Measurements from ENCODE around the gene FAM228B.

Gene FAM228B

DNA sequence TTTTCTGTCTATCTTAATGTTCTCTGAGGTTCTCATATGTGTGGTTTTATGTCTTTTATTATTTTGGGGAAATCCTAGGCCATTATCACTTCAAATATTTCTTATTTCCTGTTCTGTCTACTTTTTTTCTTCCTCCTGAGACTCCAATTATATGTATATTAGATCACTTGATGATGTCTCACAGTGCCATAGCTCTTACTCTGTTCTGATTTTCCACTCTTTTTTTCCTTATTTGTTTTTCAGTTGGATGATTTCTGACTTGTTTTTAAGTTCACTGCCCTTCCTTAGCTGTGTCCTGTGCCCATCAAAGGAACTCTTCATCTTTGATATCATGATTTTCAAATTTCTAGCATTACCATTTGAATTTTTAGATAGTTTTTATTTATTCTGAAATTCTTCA lies 24.1 kb downstream of the FAM228B start:
- Histone ChIP-seq H3K4me1 (ENCODE audit: control insufficient read depth in 5 of 5, insufficient read depth in 5 of 5, low read length in 5 of 5) (no peaks in the 10 kb centered on the region), H3K4me3 (ENCODE audit: low read depth in 1 of 5, low read length in 5 of 5) (no peak overlapping the region), H3K9ac (ENCODE audit: low read length in 5 of 5) (no peak overlapping the region), H3K27me3 (ENCODE audit: control insufficient read depth in 5 of 5, insufficient read depth in 4 of 5, low read length in 5 of 5) (no peaks in the 10 kb centered on the region), H3K36me3 (ENCODE audit: control insufficient read depth in 5 of 5, insufficient read depth in 5 of 5, low read length in 5 of 5) (peaks cover 19 to 25% (median 22%) of the 10 kb centered on the region in 5 donors), H3K27ac (ENCODE audit: low read depth, low read length) (no peak overlapping the region), H3K9me3 (ENCODE audit: control insufficient read depth in 5 of 5, low read length in 5 of 5) (peaks cover 5 to 17% (median 10%) of the 10 kb centered on the region in 5 donors)

GRCh38 chr2:24152413-24153197 lies 29.3 kb downstream of the FAM228B start:
- no peak overlapping the region for H3K27ac ChIP-seq (ENCODE audit: low read depth, low read length)
- H3K9me3 ChIP-seq (ENCODE audit: control insufficient read depth in 5 of 5, low read length in 5 of 5), result peaks cover 2 to 6% (median 6%) of the 10 kb centered on the region in 5 donors
- H3K4me1 ChIP-seq (ENCODE audit: control insufficient read depth in 5 of 5, insufficient read depth in 5 of 5, low read length in 5 of 5), result peaks cover 0 to 8% (median 0%) of the 10 kb centered on the region in 5 donors
- H3K9ac ChIP-seq (ENCODE audit: low read length in 5 of 5), result no peak overlapping the region
- no peak overlapping the region for H3K4me3 ChIP-seq (ENCODE audit: low read depth in 1 of 5, low read length in 5 of 5)
- H3K36me3 ChIP-seq (ENCODE audit: control insufficient read depth in 5 of 5, insufficient read depth in 5 of 5, low read length in 5 of 5), result peaks cover 15 to 26% (median 23%) of the 10 kb centered on the region in 5 donors
- no peaks in the 10 kb centered on the region for H3K27me3 ChIP-seq (ENCODE audit: control insufficient read depth in 5 of 5, insufficient read depth in 4 of 5, low read length in 5 of 5)

DNA sequence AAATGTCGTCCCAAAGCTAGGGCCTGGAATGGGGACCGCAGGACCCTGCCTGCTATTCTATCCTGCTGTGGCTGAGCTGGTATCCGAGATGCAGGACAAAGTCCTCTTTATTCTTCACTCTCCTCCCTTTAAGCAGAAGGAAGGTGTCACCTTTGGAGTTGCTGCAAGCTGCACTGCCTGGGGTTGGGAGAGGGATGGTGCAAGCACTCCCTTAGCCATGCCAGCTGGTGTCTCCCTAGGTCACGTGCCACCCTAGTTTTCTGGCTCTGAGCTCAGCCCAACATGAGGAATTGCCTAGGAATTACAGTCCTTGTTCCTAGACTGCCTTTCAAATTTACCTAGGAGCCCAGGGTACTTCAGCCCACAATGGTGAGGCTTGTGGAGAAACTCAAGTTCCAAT lies 30.2 kb downstream of the FAM228B start:
- no peak overlapping the region for H3K4me3 ChIP-seq (ENCODE audit: low read depth in 1 of 5, low read length in 5 of 5)
- no peak overlapping the region for H3K9ac ChIP-seq (ENCODE audit: low read length in 5 of 5)
- H3K4me1 ChIP-seq (ENCODE audit: control insufficient read depth in 5 of 5, insufficient read depth in 5 of 5, low read length in 5 of 5), result peaks cover 0 to 8% (median 0%) of the 10 kb centered on the region in 5 donors
- peaks cover 14 to 24% (median 18%) of the 10 kb centered on the region in 5 donors for H3K36me3 ChIP-seq (ENCODE audit: control insufficient read depth in 5 of 5, insufficient read depth in 5 of 5, low read length in 5 of 5)
- no peaks in the 10 kb centered on the region for H3K27me3 ChIP-seq (ENCODE audit: control insufficient read depth in 5 of 5, insufficient read depth in 4 of 5, low read length in 5 of 5)
- no peaks in the 10 kb centered on the region for H3K9me3 ChIP-seq (ENCODE audit: control insufficient read depth in 5 of 5, low read length in 5 of 5)
- H3K27ac ChIP-seq (ENCODE audit: low read depth, low read length), result no peak overlapping the region

- no peak overlapping the region for H3K27ac ChIP-seq (ENCODE audit: low read depth, low read length)
- no peak overlapping the region for H3K4me3 ChIP-seq (ENCODE audit: low read depth in 1 of 5, low read length in 5 of 5)
- H3K9me3 ChIP-seq (ENCODE audit: control insufficient read depth in 5 of 5, low read length in 5 of 5), result peaks cover 0 to 3% (median 0%) of the 10 kb centered on the region in 5 donors
- no peaks in the 10 kb centered on the region for H3K27me3 ChIP-seq (ENCODE audit: control insufficient read depth in 5 of 5, insufficient read depth in 4 of 5, low read length in 5 of 5)
- H3K36me3 ChIP-seq (ENCODE audit: control insufficient read depth in 5 of 5, insufficient read depth in 5 of 5, low read length in 5 of 5), result peaks cover 8 to 24% (median 21%) of the 10 kb centered on the region in 5 donors
- peaks cover 0 to 7% (median 0%) of the 10 kb centered on the region in 5 donors for H3K4me1 ChIP-seq (ENCODE audit: control insufficient read depth in 5 of 5, insufficient read depth in 5 of 5, low read length in 5 of 5)
- H3K9ac ChIP-seq (ENCODE audit: low read length in 5 of 5), result no peak overlapping the region
Observed at GRCh38 chr2:24158131-24158530, 34.9 kb downstream of the FAM228B start.

- Histone ChIP-seq H3K4me1 (ENCODE audit: control insufficient read depth in 5 of 5, insufficient read depth in 5 of 5, low read length in 5 of 5) (no peaks in the 10 kb centered on the region), H3K4me3 (ENCODE audit: low read depth in 1 of 5, low read length in 5 of 5) (no peak overlapping the region), H3K9me3 (ENCODE audit: control insufficient read depth in 5 of 5, low read length in 5 of 5) (peaks cover 0 to 3% (median 0%) of the 10 kb centered on the region in 5 donors), H3K9ac (ENCODE audit: low read length in 5 of 5) (no peak overlapping the region), H3K27me3 (ENCODE audit: control insufficient read depth in 5 of 5, insufficient read depth in 4 of 5, low read length in 5 of 5) (no peaks in the 10 kb centered on the region), H3K27ac (ENCODE audit: low read depth, low read length) (no peak overlapping the region), H3K36me3 (ENCODE audit: control insufficient read depth in 5 of 5, insufficient read depth in 5 of 5, low read length in 5 of 5) (peaks cover 2 to 24% (median 12%) of the 10 kb centered on the region in 5 donors)
Observed at GRCh38 chr2:24159708-24160107, 36.4 kb downstream of the FAM228B start.

DNA sequence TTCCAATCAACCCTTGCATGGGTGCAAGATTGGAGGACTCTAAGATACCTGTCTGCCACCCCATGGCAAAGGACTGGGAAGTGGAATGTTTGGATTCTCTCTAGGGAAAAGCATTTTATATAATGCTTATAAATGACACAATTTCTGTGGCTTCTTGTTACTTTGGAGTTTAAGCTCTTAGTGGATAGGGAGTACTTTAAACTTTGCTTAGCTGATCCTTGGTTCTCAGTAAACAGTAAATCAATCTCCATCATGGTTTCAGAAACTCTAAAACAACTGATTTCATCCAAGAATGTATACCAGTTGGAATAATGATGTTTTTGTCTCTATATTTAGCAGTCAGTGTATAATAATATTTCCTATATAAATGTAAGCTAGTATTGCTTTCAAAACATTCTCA lies 37.5 kb downstream of the FAM228B start:
- no peak overlapping the region for H3K4me3 ChIP-seq (ENCODE audit: low read depth in 1 of 5, low read length in 5 of 5)
- no peaks in the 10 kb centered on the region for H3K27me3 ChIP-seq (ENCODE audit: control insufficient read depth in 5 of 5, insufficient read depth in 4 of 5, low read length in 5 of 5)
- no peak overlapping the region for H3K9ac ChIP-seq (ENCODE audit: low read length in 5 of 5)
- no peak overlapping the region for H3K27ac ChIP-seq (ENCODE audit: low read depth, low read length)
- H3K4me1 ChIP-seq (ENCODE audit: control insufficient read depth in 5 of 5, insufficient read depth in 5 of 5, low read length in 5 of 5), result no peaks in the 10 kb centered on the region
- H3K9me3 ChIP-seq (ENCODE audit: control insufficient read depth in 5 of 5, low read length in 5 of 5), result peaks cover 0 to 3% (median 0%) of the 10 kb centered on the region in 5 donors
- H3K36me3 ChIP-seq (ENCODE audit: control insufficient read depth in 5 of 5, insufficient read depth in 5 of 5, low read length in 5 of 5), result peaks cover 2 to 24% (median 12%) of the 10 kb centered on the region in 5 donors

GRCh38 chr2:24162494-24162893 lies 39.2 kb downstream of the FAM228B start:
- Histone ChIP-seq H3K27me3 (ENCODE audit: control insufficient read depth in 5 of 5, insufficient read depth in 4 of 5, low read length in 5 of 5) (no peaks in the 10 kb centered on the region), H3K27ac (ENCODE audit: low read depth, low read length) (no peak overlapping the region), H3K36me3 (ENCODE audit: control insufficient read depth in 5 of 5, insufficient read depth in 5 of 5, low read length in 5 of 5) (peaks cover 2 to 24% (median 12%) of the 10 kb centered on the region in 5 donors), H3K4me1 (ENCODE audit: control insufficient read depth in 5 of 5, insufficient read depth in 5 of 5, low read length in 5 of 5) (no peaks in the 10 kb centered on the region), H3K9me3 (ENCODE audit: control insufficient read depth in 5 of 5, low read length in 5 of 5) (peaks cover 0 to 3% (median 0%) of the 10 kb centered on the region in 5 donors), H3K9ac (ENCODE audit: low read length in 5 of 5) (no peak overlapping the region), H3K4me3 (ENCODE audit: low read depth in 1 of 5, low read length in 5 of 5) (no peak overlapping the region)

GRCh38 chr2:24163186-24163585 lies 39.9 kb downstream of the FAM228B start:
- H3K27ac ChIP-seq (ENCODE audit: low read depth, low read length), result no peak overlapping the region
- H3K9me3 ChIP-seq (ENCODE audit: control insufficient read depth in 5 of 5, low read length in 5 of 5), result peaks cover 0 to 3% (median 0%) of the 10 kb centered on the region in 5 donors
- no peak overlapping the region for H3K4me3 ChIP-seq (ENCODE audit: low read depth in 1 of 5, low read length in 5 of 5)
- H3K36me3 ChIP-seq (ENCODE audit: control insufficient read depth in 5 of 5, insufficient read depth in 5 of 5, low read length in 5 of 5), result peaks cover 2 to 18% (median 9%) of the 10 kb centered on the region in 5 donors
- no peaks in the 10 kb centered on the region for H3K4me1 ChIP-seq (ENCODE audit: control insufficient read depth in 5 of 5, insufficient read depth in 5 of 5, low read length in 5 of 5)
- no peak overlapping the region for H3K9ac ChIP-seq (ENCODE audit: low read length in 5 of 5)
- H3K27me3 ChIP-seq (ENCODE audit: control insufficient read depth in 5 of 5, insufficient read depth in 4 of 5, low read length in 5 of 5), result no peaks in the 10 kb centered on the region

DNA sequence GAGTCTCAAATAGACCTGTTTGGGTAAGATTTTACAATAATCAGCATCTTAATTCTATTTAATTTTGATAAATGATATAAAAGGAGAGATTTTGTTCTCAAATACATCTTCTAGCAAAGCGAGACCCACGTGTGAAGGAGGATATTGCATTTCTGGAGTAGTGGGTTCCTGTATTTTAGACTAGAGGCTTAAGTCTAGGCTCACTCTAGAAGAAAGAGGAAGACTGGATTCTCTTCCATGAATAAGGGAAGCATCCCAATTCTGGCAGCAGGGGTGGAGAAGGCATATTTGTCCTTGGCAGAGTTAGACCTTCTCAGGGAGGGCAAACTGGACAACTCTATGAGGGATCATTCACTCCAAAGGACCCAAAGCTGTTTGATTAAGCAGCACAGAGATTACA lies 40.3 kb downstream of the FAM228B start:
- Histone ChIP-seq H3K36me3 (ENCODE audit: control insufficient read depth in 5 of 5, insufficient read depth in 5 of 5, low read length in 5 of 5) (peaks cover 2 to 17% (median 9%) of the 10 kb centered on the region in 5 donors), H3K27ac (ENCODE audit: low read depth, low read length) (no peak overlapping the region), H3K9ac (ENCODE audit: low read length in 5 of 5) (no peak overlapping the region), H3K9me3 (ENCODE audit: control insufficient read depth in 5 of 5, low read length in 5 of 5) (peaks cover 0 to 3% (median 0%) of the 10 kb centered on the region in 5 donors), H3K4me3 (ENCODE audit: low read depth in 1 of 5, low read length in 5 of 5) (no peak overlapping the region), H3K27me3 (ENCODE audit: control insufficient read depth in 5 of 5, insufficient read depth in 4 of 5, low read length in 5 of 5) (no peaks in the 10 kb centered on the region), H3K4me1 (ENCODE audit: control insufficient read depth in 5 of 5, insufficient read depth in 5 of 5, low read length in 5 of 5) (no peaks in the 10 kb centered on the region)

DNA sequence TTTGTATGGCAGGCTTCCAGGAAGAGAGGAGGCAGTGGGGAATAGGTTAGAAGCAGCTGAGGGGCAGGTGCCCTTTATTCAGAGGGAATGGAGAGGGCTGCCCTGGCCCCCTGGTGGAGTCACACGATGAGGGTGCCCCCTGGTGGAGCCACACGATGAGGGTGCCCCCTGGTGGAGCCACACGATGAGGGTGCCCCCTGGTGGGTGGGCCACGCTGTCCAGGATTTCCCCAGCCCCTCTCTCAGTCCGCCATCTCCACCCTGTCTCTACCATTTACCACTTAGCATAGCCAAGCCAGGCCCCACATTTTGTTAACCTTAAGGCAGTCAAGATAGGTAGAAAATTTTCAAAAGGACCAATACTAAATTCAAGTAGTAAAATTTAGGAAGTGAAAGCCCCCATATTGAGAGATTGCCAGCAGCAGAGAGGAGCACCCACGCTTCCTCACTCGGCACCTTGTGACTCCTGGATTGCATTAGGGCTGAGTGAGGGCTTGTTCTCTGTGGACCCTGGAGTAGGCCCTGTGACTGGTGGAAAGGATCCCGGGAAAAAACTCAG lies 41.2 kb downstream of the FAM228B start:
- H3K27ac ChIP-seq (ENCODE audit: low read depth, low read length), result no peak overlapping the region
- H3K4me1 ChIP-seq (ENCODE audit: control insufficient read depth in 5 of 5, insufficient read depth in 5 of 5, low read length in 5 of 5), result no peaks in the 10 kb centered on the region

More for the DNA sequence above, 41.2 kb downstream of the FAM228B start:
- H3K36me3 ChIP-seq (ENCODE audit: control insufficient read depth in 5 of 5, insufficient read depth in 5 of 5, low read length in 5 of 5), result peaks cover 4 to 13% (median 7%) of the 10 kb centered on the region in 5 donors
- H3K4me3 ChIP-seq (ENCODE audit: low read depth in 1 of 5, low read length in 5 of 5), result no peak overlapping the region
- no peak overlapping the region for H3K9ac ChIP-seq (ENCODE audit: low read length in 5 of 5)
- peaks cover 0 to 3% (median 0%) of the 10 kb centered on the region in 5 donors for H3K9me3 ChIP-seq (ENCODE audit: control insufficient read depth in 5 of 5, low read length in 5 of 5)
- H3K27me3 ChIP-seq (ENCODE audit: control insufficient read depth in 5 of 5, insufficient read depth in 4 of 5, low read length in 5 of 5), result no peaks in the 10 kb centered on the region
